ENCODE measurements around the gene PFAS. TPM values are rescaled to one million over a fixed set of nuclear protein-coding genes. Genes with fewer than 3 reads are reported as not detected.
"Not testable (repeated sequence)": the region's sequence is repeated elsewhere in the genome, so short reads cannot be mapped to it uniquely, and the experiment has no call there.

PFAS gene
- polyA plus RNA-seq (2012; ENCODE audit: low read depth, missing spikeins) = 22.8 TPM

- FAIRE-seq = peak; percentile 95
- peak; percentile 83 for DNase-seq (ENCODE audit: insufficient read length, low spot score)
- TF ChIP-seq TAF1 (IDR thresholded peaks at IDR 0.05; ENCODE audit: low read depth, low read length) = peak; percentile 58; the same call in 1 of the 2 replicates
- TF ChIP-seq POLR2A (IDR thresholded peaks at IDR 0.05; ENCODE audit: low read depth, low read length) = peak; percentile 60; the same call in 1 of the 2 replicates
- TF ChIP-seq PAX5 (IDR thresholded peaks at IDR 0.05; ENCODE audit: insufficient read depth, low read length, severe bottlenecking) = no peak
- TF ChIP-seq POLR2AphosphoS5 (IDR thresholded peaks at IDR 0.05; ENCODE audit: low read depth, low read length) = peak; percentile 89
- no peak; the same call in 1 of the 2 replicates for TF ChIP-seq POU2F2 (IDR thresholded peaks at IDR 0.05; ENCODE audit: low read depth, low read length)
- no peak for TF ChIP-seq SPI1 (IDR thresholded peaks at IDR 0.05; ENCODE audit: low read depth, low read length)
These were observed at the start of gene PFAS for GRCh38 chr17:8248751-8249607. TSS of gene PFAS (plus strand) at chr17:8249289. CDS start at chr17:8253938, 4,649 bp downstream.

DNA sequence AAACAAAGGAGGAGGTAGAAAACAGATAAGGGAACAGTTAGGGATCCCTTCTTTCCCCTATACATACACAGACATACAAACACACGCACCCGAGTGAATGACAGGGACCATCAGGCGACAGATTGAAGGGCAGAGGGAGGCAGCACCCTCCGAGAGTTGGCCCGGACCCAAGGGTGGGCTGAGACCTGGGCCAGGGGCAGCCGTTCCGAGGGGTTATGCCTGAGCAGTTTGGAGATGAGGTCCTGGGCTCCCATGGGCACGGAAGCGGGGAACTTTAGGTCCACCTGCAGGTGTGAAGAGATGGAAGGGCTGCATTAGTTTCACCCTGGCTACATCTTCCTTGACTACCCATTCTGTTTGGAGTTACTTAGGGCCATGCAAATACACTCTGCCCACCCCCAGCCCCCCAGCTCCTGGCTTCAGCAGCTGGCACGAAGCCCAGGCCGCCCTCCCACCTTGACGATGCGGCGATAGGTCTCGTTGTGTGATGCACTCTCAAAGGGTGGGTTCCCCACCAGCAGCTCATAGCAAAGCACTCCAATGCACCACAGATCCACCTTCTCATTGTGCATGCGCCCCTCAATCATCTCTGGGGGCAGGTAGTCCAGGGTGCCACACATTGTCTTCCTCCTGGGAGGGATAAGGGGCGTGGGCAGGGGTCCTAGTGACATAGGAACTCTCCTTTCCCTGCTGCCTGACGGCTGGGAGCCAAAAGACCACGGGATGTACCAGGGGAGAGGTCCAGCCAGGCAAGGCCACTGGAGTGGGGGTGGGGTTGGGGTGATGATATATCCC, 44.1 kb upstream of the PFAS start:
- FAIRE-seq = no peak
- no peak for TF ChIP-seq TAF1 (IDR thresholded peaks at IDR 0.05; ENCODE audit: low read depth, low read length)
- TF ChIP-seq POU2F2 (IDR thresholded peaks at IDR 0.05; ENCODE audit: low read depth, low read length) = no peak
- no peak for TF ChIP-seq PAX5 (IDR thresholded peaks at IDR 0.05; ENCODE audit: insufficient read depth, low read length, severe bottlenecking)
- peak; percentile 39; the same call in 1 of the 2 replicates for TF ChIP-seq POLR2A (IDR thresholded peaks at IDR 0.05; ENCODE audit: low read depth, low read length)
- TF ChIP-seq POLR2AphosphoS5 (IDR thresholded peaks at IDR 0.05; ENCODE audit: low read depth, low read length) = peak; percentile 64; the same call in 1 of the 2 replicates
- no peak for TF ChIP-seq SPI1 (IDR thresholded peaks at IDR 0.05; ENCODE audit: low read depth, low read length)
- DNase-seq (ENCODE audit: insufficient read length, low spot score) = no peak

DNA sequence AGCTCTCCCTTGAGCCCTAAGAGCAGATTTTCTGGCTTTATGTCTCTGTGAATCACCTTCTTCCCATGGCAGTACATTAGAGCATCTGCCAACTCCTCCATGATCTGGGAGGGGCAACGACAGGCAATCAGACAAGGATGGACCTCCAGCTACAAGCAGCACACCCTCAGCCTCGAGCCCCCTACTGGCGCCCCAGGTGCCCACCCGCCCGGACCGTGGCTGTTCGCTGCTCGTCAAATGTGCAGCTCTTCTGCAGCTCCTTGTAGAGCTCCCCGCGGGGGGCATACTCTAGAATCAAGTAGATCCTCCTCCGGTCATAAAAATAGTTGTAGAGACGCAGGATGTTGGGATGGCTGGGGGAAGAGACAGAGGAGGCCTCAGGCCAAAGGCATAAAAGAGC, 42.6 kb upstream of the PFAS start:
- TF ChIP-seq POLR2AphosphoS5 (IDR thresholded peaks at IDR 0.05; ENCODE audit: low read depth, low read length) = no peak
- no peak for TF ChIP-seq PAX5 (IDR thresholded peaks at IDR 0.05; ENCODE audit: insufficient read depth, low read length, severe bottlenecking)
- no peak for TF ChIP-seq TAF1 (IDR thresholded peaks at IDR 0.05; ENCODE audit: low read depth, low read length)
- no peak for TF ChIP-seq POU2F2 (IDR thresholded peaks at IDR 0.05; ENCODE audit: low read depth, low read length)
- no peak for TF ChIP-seq SPI1 (IDR thresholded peaks at IDR 0.05; ENCODE audit: low read depth, low read length)
- TF ChIP-seq POLR2A (IDR thresholded peaks at IDR 0.05; ENCODE audit: low read depth, low read length) = no peak
- DNase-seq (ENCODE audit: insufficient read length, low spot score) (no peak), FAIRE-seq (no peak)

GRCh38 chr17:8209907-8210760, 39.0 kb upstream of the PFAS start, which contains the start of gene AURKB:
TSS of gene AURKB (minus strand) at chr17:8210575. CDS start at chr17:8210224, 351 bp downstream.
- DNase-seq (ENCODE audit: insufficient read length, low spot score) (peak; percentile 95), FAIRE-seq (peak; percentile 98)
- no peak for TF ChIP-seq PAX5 (IDR thresholded peaks at IDR 0.05; ENCODE audit: insufficient read depth, low read length, severe bottlenecking)
- TF ChIP-seq POLR2AphosphoS5 (IDR thresholded peaks at IDR 0.05; ENCODE audit: low read depth, low read length) = peak; percentile 88
- peak; percentile 67 for TF ChIP-seq TAF1 (IDR thresholded peaks at IDR 0.05; ENCODE audit: low read depth, low read length)
- TF ChIP-seq POU2F2 (IDR thresholded peaks at IDR 0.05; ENCODE audit: low read depth, low read length) = peak; percentile 67
- 0 out of 2 replicates have a peak, but pooled peaks have one; percentile 8 for TF ChIP-seq SPI1 (IDR thresholded peaks at IDR 0.05; ENCODE audit: low read depth, low read length)
- TF ChIP-seq POLR2A (IDR thresholded peaks at IDR 0.05; ENCODE audit: low read depth, low read length) = peak; percentile 80

GRCh38 chr17:8210761-8211458, 38.2 kb upstream of the PFAS start:
- TF ChIP-seq TAF1 (IDR thresholded peaks at IDR 0.05; ENCODE audit: low read depth, low read length) (no peak), POU2F2 (IDR thresholded peaks at IDR 0.05; ENCODE audit: low read depth, low read length) (no peak), POLR2AphosphoS5 (IDR thresholded peaks at IDR 0.05; ENCODE audit: low read depth, low read length) (no peak), SPI1 (IDR thresholded peaks at IDR 0.05; ENCODE audit: low read depth, low read length) (no peak), POLR2A (IDR thresholded peaks at IDR 0.05; ENCODE audit: low read depth, low read length) (no peak), PAX5 (IDR thresholded peaks at IDR 0.05; ENCODE audit: insufficient read depth, low read length, severe bottlenecking) (no peak)
- DNase-seq (ENCODE audit: insufficient read length, low spot score) (no peak), FAIRE-seq (peak; percentile 60)

- peak; percentile 31 for FAIRE-seq
- TF ChIP-seq PAX5 (IDR thresholded peaks at IDR 0.05; ENCODE audit: insufficient read depth, low read length, severe bottlenecking) = no peak
- TF ChIP-seq POLR2A (IDR thresholded peaks at IDR 0.05; ENCODE audit: low read depth, low read length) = no peak
- no peak for TF ChIP-seq POU2F2 (IDR thresholded peaks at IDR 0.05; ENCODE audit: low read depth, low read length)
- TF ChIP-seq TAF1 (IDR thresholded peaks at IDR 0.05; ENCODE audit: low read depth, low read length) = no peak
- TF ChIP-seq POLR2AphosphoS5 (IDR thresholded peaks at IDR 0.05; ENCODE audit: low read depth, low read length) = no peak
- no peak for TF ChIP-seq SPI1 (IDR thresholded peaks at IDR 0.05; ENCODE audit: low read depth, low read length)
- no peak for DNase-seq (ENCODE audit: insufficient read length, low spot score)
These were observed 36.5 kb upstream of the PFAS start for GRCh38 chr17:8212312-8213180.

DNA sequence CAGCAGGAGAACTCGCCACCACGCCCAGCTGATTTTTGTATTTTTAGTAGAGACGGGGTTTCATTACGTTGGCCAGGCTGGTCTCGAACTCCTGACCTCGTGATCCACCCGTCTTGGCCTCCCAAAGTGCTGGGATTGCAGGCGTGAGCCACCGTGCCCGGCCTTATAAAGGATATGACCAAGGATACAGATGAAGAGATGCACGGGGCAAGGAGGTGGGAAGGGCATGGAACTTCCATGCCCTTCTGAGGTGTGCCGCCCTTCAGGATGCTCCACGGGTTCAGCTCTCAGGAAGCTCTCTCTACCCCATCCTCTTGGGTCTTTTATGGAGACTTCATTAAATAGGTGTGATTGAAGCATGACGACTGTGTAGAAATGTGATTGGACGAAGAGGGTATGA, 35.1 kb upstream of the PFAS start:
- FAIRE-seq; DNase-seq (ENCODE audit: insufficient read length, low spot score): not testable (repeated sequence)
